ENCODE measurements around the gene TACSTD2.

DNA sequence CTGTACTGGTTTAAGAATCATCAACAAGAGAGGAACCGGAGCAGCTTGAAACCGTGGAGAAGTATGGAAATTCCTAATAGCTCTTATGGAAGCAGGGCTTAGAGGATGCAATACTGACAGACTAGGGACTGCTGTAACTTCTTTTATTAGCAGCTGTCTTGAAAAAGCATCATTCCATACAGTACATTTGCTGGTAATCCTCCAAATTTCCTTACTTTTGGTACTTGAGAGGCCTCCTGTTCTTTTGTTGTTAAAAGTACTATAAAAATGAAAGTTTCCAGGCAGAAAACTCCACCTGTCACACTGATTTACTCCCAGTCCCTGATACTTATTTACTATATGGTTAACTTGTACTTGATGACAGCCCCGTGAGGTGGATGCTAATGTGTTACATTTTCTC lies 38.2 kb downstream of the TACSTD2 start:
- TF ChIP-seq, protein P1, sequence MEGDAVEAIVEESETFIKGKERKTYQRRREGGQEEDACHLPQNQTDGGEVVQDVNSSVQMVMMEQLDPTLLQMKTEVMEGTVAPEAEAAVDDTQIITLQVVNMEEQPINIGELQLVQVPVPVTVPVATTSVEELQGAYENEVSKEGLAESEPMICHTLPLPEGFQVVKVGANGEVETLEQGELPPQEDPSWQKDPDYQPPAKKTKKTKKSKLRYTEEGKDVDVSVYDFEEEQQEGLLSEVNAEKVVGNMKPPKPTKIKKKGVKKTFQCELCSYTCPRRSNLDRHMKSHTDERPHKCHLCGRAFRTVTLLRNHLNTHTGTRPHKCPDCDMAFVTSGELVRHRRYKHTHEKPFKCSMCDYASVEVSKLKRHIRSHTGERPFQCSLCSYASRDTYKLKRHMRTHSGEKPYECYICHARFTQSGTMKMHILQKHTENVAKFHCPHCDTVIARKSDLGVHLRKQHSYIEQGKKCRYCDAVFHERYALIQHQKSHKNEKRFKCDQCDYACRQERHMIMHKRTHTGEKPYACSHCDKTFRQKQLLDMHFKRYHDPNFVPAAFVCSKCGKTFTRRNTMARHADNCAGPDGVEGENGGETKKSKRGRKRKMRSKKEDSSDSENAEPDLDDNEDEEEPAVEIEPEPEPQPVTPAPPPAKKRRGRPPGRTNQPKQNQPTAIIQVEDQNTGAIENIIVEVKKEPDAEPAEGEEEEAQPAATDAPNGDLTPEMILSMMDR (IDR thresholded peaks at IDR 0.05 in 4 of 5, conservative IDR thresholded peaks at IDR 0.05 in 1 of 5) = no peak
- no peak for TF ChIP-seq POLR2A (IDR thresholded peaks at IDR 0.05)
